Left hindlimb (tissue), 1 donor: ENCODE results near the gene TAF11L2.
"Not testable (repeated sequence)": the region's sequence is repeated elsewhere in the genome, so short reads cannot be mapped to it uniquely, and the experiment has no call there.

ENCODE experiments used
- DNase-seq: peaks from one replicate; pipeline ENCODE4 v3.0.0-alpha.2; 2018

Gene TAF11L2

GRCh38 chr5:17528369-17528768 is 30.3 kb downstream of the TAF11L2 start, which contains the start of gene TAF11L6:
Gene TAF11L6 (plus strand): TSS chr5:17528669.
- DNase-seq: not testable (repeated sequence)
